HG03039 (cell line): Measurements from ENCODE around the gene CRABP2.

Source experiments
- ATAC-seq: cut with Tn5 transposase; IDR thresholded peaks from one replicate; pipeline ENCODE4 v1.9.1; 2021; ENCODE audit warnings: mild to moderate bottlenecking, moderate library complexity; ENCODE audit not compliant: unreplicated experiment

The CRABP2 gene

GRCh38 chr1:156670791-156671190 lies 34.6 kb downstream of the CRABP2 start:
- ATAC-seq: no peak

- ATAC-seq: no peak
Observed at GRCh38 chr1:156670359-156670758, 35.0 kb downstream of the CRABP2 start.

GRCh38 chr1:156669794-156670193 lies 35.6 kb downstream of the CRABP2 start:
- no peak for ATAC-seq

GRCh38 chr1:156668801-156669637 lies 36.4 kb downstream of the CRABP2 start:
- no peak for ATAC-seq

GRCh38 chr1:156667968-156668709 lies 37.2 kb downstream of the CRABP2 start:
- ATAC-seq: no peak

- no peak for ATAC-seq
Observed at GRCh38 chr1:156667610-156667967, 37.8 kb downstream of the CRABP2 start.

GRCh38 chr1:156666862-156667609 lies 38.3 kb downstream of the CRABP2 start:
- no peak for ATAC-seq

GRCh38 chr1:156665539-156665938 lies 39.8 kb downstream of the CRABP2 start:
- ATAC-seq: no peak

- ATAC-seq: no peak
Observed at GRCh38 chr1:156664767-156665411, 40.5 kb downstream of the CRABP2 start.

- no peak for ATAC-seq
Observed at GRCh38 chr1:156664046-156664766, 41.2 kb downstream of the CRABP2 start.

GRCh38 chr1:156663178-156663577 lies 42.2 kb downstream of the CRABP2 start:
- no peak for ATAC-seq

GRCh38 chr1:156662800-156663055 lies 42.7 kb downstream of the CRABP2 start:
- ATAC-seq: no peak

GRCh38 chr1:156662005-156662799 lies 43.2 kb downstream of the CRABP2 start:
- ATAC-seq: no peak

GRCh38 chr1:156660752-156661112 lies 44.7 kb downstream of the CRABP2 start:
- ATAC-seq: peak; percentile 14

- ATAC-seq: peak; percentile 44
Observed at GRCh38 chr1:156659988-156660751, 45.2 kb downstream of the CRABP2 start.

GRCh38 chr1:156659661-156659987 lies 45.8 kb downstream of the CRABP2 start:
- ATAC-seq: no peak

GRCh38 chr1:156658945-156659574 lies 46.3 kb downstream of the CRABP2 start:
- ATAC-seq: no peak

- ATAC-seq: no peak
Observed at GRCh38 chr1:156658496-156658895, 46.9 kb downstream of the CRABP2 start.
